ENCODE data around the gene COG4. TPM values are rescaled to one million over a fixed set of nuclear protein-coding genes. Genes with fewer than 3 reads are reported as not detected.

COG4 gene
- total and polyA plus RNA-seq, 2 experiments from 2014 or later = 28.8 to 38.1 TPM

DNA sequence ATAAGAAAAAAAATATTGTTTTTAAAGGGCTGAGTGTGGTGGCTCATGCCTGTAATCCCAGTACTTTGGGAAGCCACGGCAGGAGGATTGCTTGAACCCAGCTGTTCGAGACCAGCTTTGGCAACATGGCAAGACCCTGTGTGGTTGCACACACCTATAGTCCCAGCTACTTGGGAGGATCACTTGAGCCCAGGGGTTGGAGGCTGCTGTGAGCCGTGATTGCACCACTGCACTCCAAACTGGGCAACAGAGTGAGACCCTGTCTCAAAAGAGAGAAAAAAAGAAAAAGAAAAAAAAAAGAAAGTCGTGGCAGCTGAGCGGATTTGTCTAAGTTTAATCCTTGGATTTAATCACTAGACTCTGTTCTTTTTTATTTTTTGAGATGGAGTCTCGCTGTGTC is 75.3 kb downstream of the COG4 start (continued):
- TF ChIP-seq ZNF462 (CRISPR knock-in tag; IDR thresholded peaks at IDR 0.05) (no peak), JUNB (IDR thresholded peaks at IDR 0.05; ENCODE audit: unreplicated experiment) (no peak), EZH2 (IDR thresholded peaks at IDR 0.05; ENCODE audit: low read depth, unreplicated experiment) (no peak), CREB1 (CRISPR knock-in tag; IDR thresholded peaks at IDR 0.05; ENCODE audit: low read depth) (no peak)

- ATAC-seq = no peak
- H3F3A ChIP-seq (replicated peaks; ENCODE audit: low read depth) = peaks cover 1% of the 10 kb centered on the region; the same call in 1 of the 2 replicates
- no peaks in the 10 kb centered on the region for H3K9me2 ChIP-seq (ENCODE audit: insufficient read depth)
- H2AFZ ChIP-seq = no peak overlapping the region
- H3K4me1 Mint-ChIP-seq = peaks cover 15% of the 10 kb centered on the region
- peaks cover 4% of the 10 kb centered on the region for H3K27me3 Mint-ChIP-seq (ENCODE audit: insufficient read depth, low read depth, poor library complexity)
- no peaks in the 10 kb centered on the region for H3K36me3 ChIP-seq (ENCODE audit: insufficient read depth)
- no peak for DNase-seq (ENCODE audit: low spot score)
- H3K27ac ChIP-seq (ENCODE audit: low read depth) = no peak overlapping the region
- no peaks in the 10 kb centered on the region; the same call in 1 of the 2 replicates for H4K20me1 ChIP-seq (replicated peaks; ENCODE audit: insufficient read depth)
- H3K27ac Mint-ChIP-seq = no peak overlapping the region
- H3K9me3 Mint-ChIP-seq = no peaks in the 10 kb centered on the region
- peaks cover 16% of the 10 kb centered on the region for H3K4me1 ChIP-seq (ENCODE audit: insufficient read depth)
- no peak overlapping the region for H3K4me3 Mint-ChIP-seq
- H3K4me2 ChIP-seq = no peak overlapping the region
- no peaks in the 10 kb centered on the region for H3K79me2 ChIP-seq (replicated peaks; ENCODE audit: insufficient read depth)
- no peak overlapping the region for H3K4me3 ChIP-seq
- H3K36me3 Mint-ChIP-seq (ENCODE audit: low read depth) = no peaks in the 10 kb centered on the region; the same call in 2 of the 3 replicates
- no peaks in the 10 kb centered on the region for H3K27me3 ChIP-seq (ENCODE audit: insufficient read depth)
- no peak for TF ChIP-seq ETS1 (IDR thresholded peaks at IDR 0.05)
- TF ChIP-seq STAT1 (IDR thresholded peaks at IDR 0.05; ENCODE audit: unreplicated experiment) = no peak
- TF ChIP-seq, protein P1, sequence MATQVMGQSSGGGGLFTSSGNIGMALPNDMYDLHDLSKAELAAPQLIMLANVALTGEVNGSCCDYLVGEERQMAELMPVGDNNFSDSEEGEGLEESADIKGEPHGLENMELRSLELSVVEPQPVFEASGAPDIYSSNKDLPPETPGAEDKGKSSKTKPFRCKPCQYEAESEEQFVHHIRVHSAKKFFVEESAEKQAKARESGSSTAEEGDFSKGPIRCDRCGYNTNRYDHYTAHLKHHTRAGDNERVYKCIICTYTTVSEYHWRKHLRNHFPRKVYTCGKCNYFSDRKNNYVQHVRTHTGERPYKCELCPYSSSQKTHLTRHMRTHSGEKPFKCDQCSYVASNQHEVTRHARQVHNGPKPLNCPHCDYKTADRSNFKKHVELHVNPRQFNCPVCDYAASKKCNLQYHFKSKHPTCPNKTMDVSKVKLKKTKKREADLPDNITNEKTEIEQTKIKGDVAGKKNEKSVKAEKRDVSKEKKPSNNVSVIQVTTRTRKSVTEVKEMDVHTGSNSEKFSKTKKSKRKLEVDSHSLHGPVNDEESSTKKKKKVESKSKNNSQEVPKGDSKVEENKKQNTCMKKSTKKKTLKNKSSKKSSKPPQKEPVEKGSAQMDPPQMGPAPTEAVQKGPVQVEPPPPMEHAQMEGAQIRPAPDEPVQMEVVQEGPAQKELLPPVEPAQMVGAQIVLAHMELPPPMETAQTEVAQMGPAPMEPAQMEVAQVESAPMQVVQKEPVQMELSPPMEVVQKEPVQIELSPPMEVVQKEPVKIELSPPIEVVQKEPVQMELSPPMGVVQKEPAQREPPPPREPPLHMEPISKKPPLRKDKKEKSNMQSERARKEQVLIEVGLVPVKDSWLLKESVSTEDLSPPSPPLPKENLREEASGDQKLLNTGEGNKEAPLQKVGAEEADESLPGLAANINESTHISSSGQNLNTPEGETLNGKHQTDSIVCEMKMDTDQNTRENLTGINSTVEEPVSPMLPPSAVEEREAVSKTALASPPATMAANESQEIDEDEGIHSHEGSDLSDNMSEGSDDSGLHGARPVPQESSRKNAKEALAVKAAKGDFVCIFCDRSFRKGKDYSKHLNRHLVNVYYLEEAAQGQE (IDR thresholded peaks at IDR 0.05; ENCODE audit: unreplicated experiment) = no peak
- no peak for TF ChIP-seq NANOG (IDR thresholded peaks at IDR 0.05; ENCODE audit: borderline replicate concordance)
- no peak for TF ChIP-seq ZNF114 (CRISPR knock-in tag; IDR thresholded peaks at IDR 0.05)
- TF ChIP-seq, protein P2, sequence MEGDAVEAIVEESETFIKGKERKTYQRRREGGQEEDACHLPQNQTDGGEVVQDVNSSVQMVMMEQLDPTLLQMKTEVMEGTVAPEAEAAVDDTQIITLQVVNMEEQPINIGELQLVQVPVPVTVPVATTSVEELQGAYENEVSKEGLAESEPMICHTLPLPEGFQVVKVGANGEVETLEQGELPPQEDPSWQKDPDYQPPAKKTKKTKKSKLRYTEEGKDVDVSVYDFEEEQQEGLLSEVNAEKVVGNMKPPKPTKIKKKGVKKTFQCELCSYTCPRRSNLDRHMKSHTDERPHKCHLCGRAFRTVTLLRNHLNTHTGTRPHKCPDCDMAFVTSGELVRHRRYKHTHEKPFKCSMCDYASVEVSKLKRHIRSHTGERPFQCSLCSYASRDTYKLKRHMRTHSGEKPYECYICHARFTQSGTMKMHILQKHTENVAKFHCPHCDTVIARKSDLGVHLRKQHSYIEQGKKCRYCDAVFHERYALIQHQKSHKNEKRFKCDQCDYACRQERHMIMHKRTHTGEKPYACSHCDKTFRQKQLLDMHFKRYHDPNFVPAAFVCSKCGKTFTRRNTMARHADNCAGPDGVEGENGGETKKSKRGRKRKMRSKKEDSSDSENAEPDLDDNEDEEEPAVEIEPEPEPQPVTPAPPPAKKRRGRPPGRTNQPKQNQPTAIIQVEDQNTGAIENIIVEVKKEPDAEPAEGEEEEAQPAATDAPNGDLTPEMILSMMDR (conservative IDR thresholded peaks at IDR 0.05; ENCODE audit: low read depth in 2 of 2) = no peak
- TF ChIP-seq POLR2AphosphoS5 (IDR thresholded peaks at IDR 0.05; ENCODE audit: low read depth) = no peak
- TF ChIP-seq CREB1 (CRISPR knock-in tag; IDR thresholded peaks at IDR 0.05; ENCODE audit: low read depth) = no peak
Observed at GRCh38 chr16:70444249-70445063, 78.9 kb downstream of the COG4 start.
